Activated T-cell treated with anti-CD3 and anti-CD28 coated beads, Interleukin-2, amount 50 U/mL, for 48 hours (primary cell): ENCODE results near the gene C1QTNF1.
A peak's percentile ranks its signal among the peaks of the same experiment; 100 is the strongest.

Source experiments
- DNase-seq, 2 experiments: peaks; one replicate each; pipeline ENCODE4 v3.0.0-alpha.2; 2020

The C1QTNF1 gene

GRCh38 chr17:79023886-79024771 lies at the start of gene C1QTNF1:
TSS of gene C1QTNF1 (plus strand) at chr17:79024169. CDS start at chr17:79043969, 19,800 bp downstream.
- DNase-seq = peak in 1 of 2 experiments; percentile 57

DNA sequence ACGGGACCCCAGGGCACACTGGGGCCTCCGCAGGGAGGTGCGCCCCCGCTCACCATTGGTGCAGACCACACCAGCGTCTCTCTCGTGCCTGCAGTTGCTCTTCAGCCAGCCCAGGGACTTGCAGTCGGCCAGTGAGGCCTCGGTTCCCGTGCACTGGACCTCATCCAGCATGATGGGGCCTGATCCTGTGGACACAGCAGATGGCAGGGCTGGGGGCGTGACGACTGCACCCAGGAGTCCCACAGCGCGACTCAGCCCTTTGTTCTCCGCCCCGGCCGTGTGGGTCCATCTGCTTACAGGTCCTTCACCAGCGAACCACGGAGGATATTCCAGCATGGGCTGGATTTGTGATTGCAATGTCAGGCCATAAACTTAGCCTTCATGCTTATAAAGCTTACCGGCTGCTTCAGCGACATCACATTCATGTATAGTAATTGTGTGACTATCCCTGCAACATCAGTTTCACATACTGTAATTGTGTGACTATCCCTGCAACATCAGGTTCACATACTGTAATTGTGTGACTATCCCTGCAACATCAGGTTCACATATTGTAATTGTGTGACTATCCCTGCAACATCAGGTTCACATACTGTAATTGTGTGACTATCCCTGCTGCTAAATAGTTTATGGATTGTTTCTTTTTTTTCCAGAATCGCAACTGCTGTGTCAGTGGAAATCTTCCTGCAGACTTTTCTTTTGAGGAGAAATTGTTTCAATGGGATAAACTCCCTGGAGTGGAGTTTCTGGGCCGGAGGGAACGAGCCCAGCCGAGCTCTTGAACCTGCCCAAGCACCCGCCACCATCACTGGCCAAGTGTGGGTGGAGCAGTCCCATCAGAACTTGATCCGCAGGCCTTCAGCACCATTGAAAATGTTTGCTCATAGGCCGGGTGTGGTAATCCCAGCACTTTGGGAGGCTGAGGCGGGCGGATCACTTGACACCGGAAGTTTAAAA lies 49.1 kb upstream of the C1QTNF1 start:
- DNase-seq = no peak

DNA sequence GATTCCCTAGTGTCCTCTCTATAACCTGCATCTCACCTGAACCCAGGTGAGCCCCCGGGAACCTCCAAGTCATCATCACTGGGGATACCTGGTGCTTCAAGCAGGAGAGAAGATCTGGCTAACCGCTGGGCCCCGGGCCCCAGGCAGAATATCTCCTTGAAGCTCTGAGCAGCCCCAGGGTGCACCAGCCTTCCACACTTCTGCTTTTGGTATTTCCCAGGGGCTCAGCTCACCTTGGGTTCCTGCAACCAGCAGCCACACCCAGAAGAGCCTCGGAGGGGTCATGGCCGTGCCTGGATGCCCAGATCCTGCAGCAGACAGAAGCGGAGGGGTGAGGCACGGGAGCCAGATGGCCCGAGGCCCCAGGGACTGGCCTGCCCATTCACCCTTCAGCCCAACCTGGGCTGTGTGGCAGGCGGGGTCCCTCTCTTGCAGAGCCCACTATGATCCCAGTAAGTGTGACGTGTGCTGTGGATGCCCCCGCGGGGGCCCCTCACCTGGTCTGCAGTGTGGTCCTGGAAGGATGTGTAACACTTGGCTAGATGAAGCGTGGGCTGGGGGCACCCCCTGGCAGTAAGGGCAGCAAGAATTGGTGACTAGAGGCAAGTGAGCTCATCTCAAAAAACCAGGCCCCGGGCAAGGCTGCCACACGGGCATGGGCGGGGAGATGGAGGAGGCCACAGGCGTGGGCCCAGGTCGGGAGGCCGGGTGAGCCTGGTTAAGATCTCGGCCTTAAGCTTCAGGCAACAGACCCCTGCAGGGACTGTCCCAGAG lies 46.9 kb upstream of the C1QTNF1 start:
- DNase-seq = no peak

- no peak for DNase-seq
Measured at GRCh38 chr17:78977681-78977943, 46.4 kb upstream of the C1QTNF1 start.

DNA sequence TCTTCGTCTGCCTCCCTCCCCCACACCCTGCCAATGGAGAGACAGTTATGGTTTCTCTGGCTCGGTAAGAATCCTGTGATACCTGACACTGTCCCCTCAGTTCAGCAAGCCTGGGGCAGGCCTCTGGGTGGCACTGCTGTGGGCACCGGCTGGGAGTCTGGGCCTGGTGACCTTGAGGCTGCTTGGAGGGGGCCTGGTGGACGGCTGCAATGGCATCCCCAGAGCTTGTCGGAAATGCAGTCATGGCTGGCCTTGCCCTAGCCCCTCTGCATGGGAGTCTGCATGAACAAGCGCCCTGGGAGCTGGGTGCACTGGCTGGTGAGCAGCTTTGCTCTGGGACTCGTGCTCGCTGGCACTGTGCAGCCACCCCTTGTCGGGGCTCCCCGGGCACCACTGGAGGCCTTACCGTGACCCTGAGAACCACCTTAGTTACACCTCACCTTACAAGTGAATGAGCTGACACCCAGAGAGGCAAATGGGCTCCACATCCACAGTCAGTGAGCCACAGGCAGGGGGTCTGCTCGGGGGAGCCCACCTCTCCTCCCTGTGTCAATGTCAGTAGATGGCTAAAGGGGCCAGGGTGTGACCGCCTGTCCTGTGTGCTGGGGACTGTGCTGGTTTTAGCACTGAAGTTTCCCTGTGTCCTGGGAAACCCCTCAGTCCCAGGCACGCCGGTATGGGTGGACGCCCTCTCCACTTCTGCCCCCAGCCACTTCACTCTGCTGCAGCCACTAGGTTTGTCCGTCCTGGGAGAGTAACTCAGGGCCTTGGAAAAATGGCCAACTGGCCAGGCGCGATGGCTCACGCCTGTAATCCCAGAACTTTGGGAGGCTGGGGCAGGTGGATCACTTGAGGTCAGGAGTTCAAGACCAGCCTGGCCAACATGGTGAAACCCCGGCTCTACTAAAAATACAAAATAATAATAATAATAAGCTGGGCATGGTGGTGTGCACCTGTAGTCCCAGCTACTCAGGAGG lies 45.7 kb upstream of the C1QTNF1 start:
- no peak for DNase-seq

DNA sequence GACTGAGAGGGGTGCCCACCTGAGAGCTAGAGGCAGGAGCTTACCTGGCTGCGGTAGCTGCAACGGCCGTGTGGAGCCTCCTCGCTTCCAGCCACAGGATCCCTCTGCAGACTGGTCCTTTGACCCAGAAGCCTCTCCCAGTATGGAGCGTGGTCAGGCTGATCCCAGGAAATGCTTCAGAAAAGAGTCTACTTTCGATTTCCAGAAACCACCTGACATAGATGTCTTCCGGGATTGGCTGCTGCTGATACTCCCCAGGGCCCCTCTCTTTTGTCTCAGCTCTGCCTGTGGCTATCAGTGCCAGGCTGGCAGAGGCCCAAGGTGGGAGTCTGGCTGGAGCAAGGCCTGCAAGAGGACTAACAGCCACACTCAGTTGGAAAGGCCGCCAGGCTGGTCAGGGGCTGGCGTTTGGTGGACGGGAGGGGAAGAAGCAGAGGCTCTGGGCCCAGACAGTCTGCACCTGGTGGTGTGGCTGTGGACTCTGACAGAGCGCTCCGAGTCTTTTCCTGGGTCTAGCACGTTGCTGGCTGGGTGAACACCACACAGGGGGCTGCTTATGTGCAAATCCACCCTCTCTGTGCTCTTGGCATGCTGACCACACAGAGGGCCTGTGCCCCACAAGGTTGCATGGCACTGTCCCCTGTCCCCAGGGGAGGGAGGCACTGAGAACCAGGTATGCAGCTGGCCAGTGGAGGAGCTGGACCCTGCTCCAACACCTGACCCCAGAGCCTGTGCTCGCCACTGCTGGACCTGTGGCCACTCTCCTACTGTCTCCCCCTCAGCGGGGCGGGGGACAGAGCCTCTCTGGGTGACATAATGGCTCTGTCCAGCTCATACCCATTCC lies 44.0 kb upstream of the C1QTNF1 start, which contains the start of gene LGALS3BP:
TSS of gene LGALS3BP (minus strand) at position 144 of the 844 bp plus-strand sequence. CDS start 2,732 bp downstream, outside the sequence.
- DNase-seq = peak; percentile 40 to 48

- DNase-seq = no peak
Measured at GRCh38 chr17:78980624-78980972, 43.4 kb upstream of the C1QTNF1 start.

- no peak for DNase-seq
Measured at GRCh38 chr17:78981010-78981888, 42.7 kb upstream of the C1QTNF1 start.

DNA sequence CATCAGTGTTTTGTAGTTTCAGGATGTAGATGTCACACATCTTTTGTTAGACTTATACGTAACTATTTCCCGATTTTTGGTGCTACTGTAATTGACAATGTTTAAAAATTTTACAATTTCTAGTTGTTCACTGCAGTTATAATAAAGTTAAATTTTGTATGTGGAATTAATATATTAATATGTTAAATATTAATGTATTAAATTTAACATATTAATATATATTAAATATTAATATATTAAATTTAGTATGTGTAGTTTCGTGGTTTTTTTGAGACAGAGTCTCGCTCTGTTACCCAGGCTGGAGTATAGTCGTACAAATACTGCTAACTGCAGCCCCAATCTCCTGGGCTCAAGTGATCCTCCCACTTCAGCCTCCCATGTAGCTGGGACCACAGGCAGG lies 38.6 kb upstream of the C1QTNF1 start:
- DNase-seq = no peak

GRCh38 chr17:78986048-78986648 lies 37.8 kb upstream of the C1QTNF1 start:
- DNase-seq = no peak

DNA sequence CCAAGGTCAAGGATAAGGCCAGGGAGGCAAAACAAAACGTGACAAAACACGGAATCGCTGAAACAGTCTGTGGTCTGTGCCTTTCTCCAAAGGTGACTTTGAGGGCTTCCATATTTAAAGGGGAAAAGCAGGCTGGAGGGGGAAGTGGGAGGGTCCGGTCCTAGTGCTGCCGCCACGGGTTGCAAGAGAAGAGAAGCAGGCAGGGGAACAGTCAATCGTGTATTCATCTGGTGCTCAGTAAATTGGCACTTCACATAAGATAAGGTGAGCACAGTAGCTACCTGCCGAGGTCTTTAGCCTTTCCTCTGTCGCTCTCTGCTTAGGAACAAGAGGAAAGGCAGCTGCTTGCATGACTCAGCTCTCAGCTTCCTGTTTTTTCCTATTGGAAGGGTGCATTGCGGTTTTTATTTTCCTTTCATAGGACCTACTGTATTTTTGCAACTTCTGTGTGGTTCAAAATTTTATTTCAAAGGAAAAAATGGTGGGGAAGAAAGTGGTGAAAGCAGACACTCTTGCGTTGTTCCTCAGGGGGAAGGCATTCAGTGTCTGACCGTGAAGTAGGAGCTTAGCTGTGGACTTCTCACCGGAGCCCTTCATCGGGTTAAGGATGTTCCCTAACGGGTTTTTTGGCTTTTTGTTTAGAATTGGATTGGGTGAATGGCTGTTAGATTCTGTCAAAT lies 37.2 kb upstream of the C1QTNF1 start:
- DNase-seq = no peak

DNA sequence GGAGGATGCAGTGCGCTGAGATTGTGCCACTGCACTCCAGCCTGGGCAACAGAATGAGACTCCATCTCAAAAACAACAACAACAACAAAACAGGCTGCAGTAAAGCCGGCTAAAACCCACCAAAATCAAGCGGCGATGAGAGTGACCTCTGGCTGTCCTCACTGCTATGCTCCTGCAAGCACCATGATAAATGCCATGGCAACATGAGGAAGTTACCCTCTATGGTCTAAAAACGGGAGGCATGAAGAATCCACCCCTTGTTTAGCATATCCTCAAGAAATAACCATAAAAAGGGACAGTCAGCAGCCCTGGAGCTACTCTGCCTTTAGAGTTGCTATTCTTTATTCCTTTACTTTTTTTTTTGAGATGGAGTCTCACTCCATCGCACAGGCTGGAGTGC lies 35.8 kb upstream of the C1QTNF1 start:
- no peak for DNase-seq

- DNase-seq = no peak
Measured at GRCh38 chr17:78990349-78991016, 33.5 kb upstream of the C1QTNF1 start.

GRCh38 chr17:78991017-78991738 lies 32.8 kb upstream of the C1QTNF1 start:
- DNase-seq = no peak

GRCh38 chr17:78991906-78992532 lies 31.9 kb upstream of the C1QTNF1 start:
- DNase-seq = no peak

DNA sequence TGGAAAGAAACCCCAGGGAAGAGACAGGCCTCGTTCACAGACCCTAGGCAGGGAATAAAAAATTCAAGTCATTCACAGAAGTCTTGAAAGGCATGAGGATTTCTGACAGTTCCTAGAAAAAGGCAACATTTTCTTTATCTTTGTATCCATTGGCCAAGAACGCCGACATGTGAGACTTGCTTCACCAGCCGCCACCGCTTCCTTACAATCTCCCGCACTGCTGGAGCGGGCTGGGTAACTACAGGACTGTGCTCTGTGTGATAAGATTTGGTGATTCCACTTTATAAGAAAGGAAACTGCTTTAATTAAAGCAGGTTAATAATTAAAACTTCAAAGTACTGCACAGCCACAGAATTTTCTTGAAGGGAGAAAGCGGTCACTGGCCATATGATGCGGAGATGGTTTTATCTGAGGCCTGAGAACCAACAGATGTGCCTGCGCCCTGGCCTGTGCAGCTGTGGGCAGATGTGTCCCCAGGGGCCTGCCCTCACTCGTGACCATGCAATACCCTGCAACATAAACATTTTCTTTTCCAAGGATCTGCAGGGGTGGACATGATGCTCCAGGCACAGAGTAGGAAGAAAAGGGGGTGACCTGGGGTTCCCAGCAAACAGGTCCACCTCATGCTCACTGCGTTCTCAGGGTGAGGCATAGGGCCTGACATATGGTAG lies 31.3 kb upstream of the C1QTNF1 start:
- no peak for DNase-seq
